NCI-H748 treated with DMSO at 0.1 percent for 48 hours (cell line): ENCODE data around the gene GPC5.
A peak's percentile ranks its signal among the peaks of the same experiment; 100 is the strongest.

Experiments used
- DNase-seq: peaks from one replicate; lab custom pipeline; 2025; lab: John Stamatoyannopoulos, UW

Gene GPC5

GRCh38 chr13:92164822-92165221, 766.4 kb downstream of the GPC5 start:
- no peak for DNase-seq

- no peak for DNase-seq
Observed at GRCh38 chr13:92172191-92172590, 773.8 kb downstream of the GPC5 start.

GRCh38 chr13:92173254-92173653, 774.8 kb downstream of the GPC5 start:
- DNase-seq: no peak

- peak; percentile 36 for DNase-seq
Observed at GRCh38 chr13:92175330-92175729, 776.9 kb downstream of the GPC5 start.

- no peak for DNase-seq
Observed at GRCh38 chr13:92177966-92178365, 779.5 kb downstream of the GPC5 start.

- no peak for DNase-seq
Observed at GRCh38 chr13:92179223-92179622, 780.8 kb downstream of the GPC5 start.

GRCh38 chr13:92187378-92187989, 789.1 kb downstream of the GPC5 start:
- peak; percentile 51 for DNase-seq

GRCh38 chr13:92188574-92188973, 790.2 kb downstream of the GPC5 start:
- DNase-seq: no peak

GRCh38 chr13:92196591-92197256, 798.3 kb downstream of the GPC5 start:
- peak; percentile 78 for DNase-seq

GRCh38 chr13:92197669-92198068, 799.2 kb downstream of the GPC5 start:
- no peak for DNase-seq

- DNase-seq: no peak
Observed at GRCh38 chr13:92218615-92219014, 820.2 kb downstream of the GPC5 start.

- DNase-seq: no peak
Observed at GRCh38 chr13:92221916-92222315, 823.5 kb downstream of the GPC5 start.

GRCh38 chr13:92224052-92224821, 825.8 kb downstream of the GPC5 start:
- DNase-seq: no peak

GRCh38 chr13:92224825-92225224, 826.4 kb downstream of the GPC5 start:
- DNase-seq: no peak

- DNase-seq: no peak
Observed at GRCh38 chr13:92225861-92226260, 827.4 kb downstream of the GPC5 start.

- no peak for DNase-seq
Observed at GRCh38 chr13:92232871-92233270, 834.5 kb downstream of the GPC5 start.

- DNase-seq: no peak
Observed at GRCh38 chr13:92251671-92252210, 853.3 kb downstream of the GPC5 start.

- DNase-seq: no peak
Observed at GRCh38 chr13:92255526-92255925, 857.1 kb downstream of the GPC5 start.

GRCh38 chr13:92256211-92256610, 857.8 kb downstream of the GPC5 start:
- no peak for DNase-seq

- DNase-seq: no peak
Observed at GRCh38 chr13:92259046-92259445, 860.6 kb downstream of the GPC5 start.

GRCh38 chr13:92259523-92259922, 861.1 kb downstream of the GPC5 start:
- no peak for DNase-seq

GRCh38 chr13:92260363-92260762, 861.9 kb downstream of the GPC5 start:
- no peak for DNase-seq
